Duodenal mucosa (tissue), 2 donors: ENCODE results near the gene RAP2C.
A peak's percentile ranks its signal among the peaks of the same experiment; 100 is the strongest.

Experiments used
- H3K27ac ChIP-seq: one replicate; pipeline ENCODE4 v1.7.0; 2013; ENCODE audit warnings: low read depth, low read length
- H3K27me3 ChIP-seq, 2 donors: one replicate each; pipeline ENCODE4 v1.7.0; 2013; ENCODE audit warnings: low read length in 2 of 2, control low read depth in 1 of 2; ENCODE audit not compliant: insufficient read depth in 2 of 2, control insufficient read depth in 1 of 2
- H3K36me3 ChIP-seq, 2 donors: one replicate each; pipeline ENCODE4 v1.7.0; 2013; ENCODE audit warnings: low read length in 2 of 2, control low read depth in 1 of 2; ENCODE audit not compliant: insufficient read depth in 2 of 2, control insufficient read depth in 1 of 2
- H3K4me1 ChIP-seq, 2 donors: one replicate each; pipeline ENCODE4 v1.7.0; 2013; ENCODE audit warnings: low read length in 2 of 2, control low read depth in 1 of 2; ENCODE audit not compliant: insufficient read depth in 2 of 2, control insufficient read depth in 1 of 2
- H3K4me3 ChIP-seq, 2 donors: one replicate each; pipeline ENCODE4 v1.7.0; 2013; ENCODE audit warnings: low read length in 2 of 2, low read depth in 1 of 2
- H3K9ac ChIP-seq, 2 donors: one replicate each; pipeline ENCODE4 v1.7.0; 2013; ENCODE audit warnings: low read length in 2 of 2, low read depth in 1 of 2
- H3K9me3 ChIP-seq, 2 donors: one replicate each; pipeline ENCODE4 v1.7.0; 2013; ENCODE audit warnings: low read length in 2 of 2, control low read depth in 1 of 2; ENCODE audit not compliant: control insufficient read depth in 1 of 2

Gene RAP2C

GRCh38 chrX:132226169-132226568 is 6.9 kb upstream of the RAP2C start:
- no peaks in the 10 kb centered on the region for H3K36me3 ChIP-seq
- no peaks in the 10 kb centered on the region for H3K9me3 ChIP-seq
- H3K27me3 ChIP-seq = no peaks in the 10 kb centered on the region
- no peak overlapping the region for H3K9ac ChIP-seq
- no peaks in the 10 kb centered on the region for H3K4me1 ChIP-seq
- no peak overlapping the region for H3K27ac ChIP-seq
- no peak overlapping the region for H3K4me3 ChIP-seq

GRCh38 chrX:132218100-132218812 is 991 bp downstream of the RAP2C start:
- H3K9ac ChIP-seq = peak overlapping the region; percentile 64 to 73

GRCh38 chrX:132217203-132218073 is 1.8 kb downstream of the RAP2C start:
- no peaks in the 10 kb centered on the region for H3K27me3 ChIP-seq
- H3K27ac ChIP-seq = peak overlapping the region; percentile 84
- H3K4me3 ChIP-seq = peak overlapping the region; percentile 85 to 90
- no peaks in the 10 kb centered on the region for H3K36me3 ChIP-seq
- H3K9me3 ChIP-seq = no peaks in the 10 kb centered on the region
- peaks cover 0 to 12% of the 10 kb centered on the region in 2 donors for H3K4me1 ChIP-seq
- peak overlapping the region; percentile 69 to 72 for H3K9ac ChIP-seq

More at GRCh38 chrX:132218100-132218812, 991 bp downstream of the RAP2C start:
- Histone ChIP-seq H3K9me3 (no peaks in the 10 kb centered on the region), H3K4me3 (peak overlapping the region; percentile 78 to 79), H3K27ac (peak overlapping the region; percentile 80), H3K4me1 (peaks cover 0 to 12% of the 10 kb centered on the region in 2 donors), H3K27me3 (no peaks in the 10 kb centered on the region), H3K36me3 (no peaks in the 10 kb centered on the region)

- peak overlapping the region; percentile 85 to 90 for H3K4me3 ChIP-seq
- peaks cover 0 to 12% of the 10 kb centered on the region in 2 donors for H3K4me1 ChIP-seq
- peak overlapping the region; percentile 69 to 72 for H3K9ac ChIP-seq
- H3K9me3 ChIP-seq = no peaks in the 10 kb centered on the region
- H3K27ac ChIP-seq = peak overlapping the region; percentile 84
- no peaks in the 10 kb centered on the region for H3K36me3 ChIP-seq
- no peaks in the 10 kb centered on the region for H3K27me3 ChIP-seq
Observed at GRCh38 chrX:132216806-132217202, 2.4 kb downstream of the RAP2C start.

GRCh38 chrX:132216283-132216682 is 3.0 kb downstream of the RAP2C start:
- Histone ChIP-seq H3K4me3 (peak overlapping the region; percentile 85 to 90), H3K27me3 (no peaks in the 10 kb centered on the region), H3K9ac (peak overlapping the region in 1 of 2 donors; percentile 69), H3K36me3 (no peaks in the 10 kb centered on the region), H3K4me1 (peaks cover 0 to 12% of the 10 kb centered on the region in 2 donors), H3K9me3 (no peaks in the 10 kb centered on the region), H3K27ac (no peak overlapping the region)

GRCh38 chrX:132214518-132214917 is 4.7 kb downstream of the RAP2C start:
- Histone ChIP-seq H3K4me1 (peaks cover 10 to 21% of the 10 kb centered on the region in 2 donors), H3K9me3 (no peaks in the 10 kb centered on the region), H3K27me3 (no peaks in the 10 kb centered on the region), H3K36me3 (no peaks in the 10 kb centered on the region), H3K4me3 (no peak overlapping the region), H3K9ac (no peak overlapping the region), H3K27ac (no peak overlapping the region)

- H3K9ac ChIP-seq = no peak overlapping the region
- peaks cover 13% of the 10 kb centered on the region in 2 donors for H3K4me1 ChIP-seq
- H3K4me3 ChIP-seq = no peak overlapping the region
- peaks cover 0 to 2% of the 10 kb centered on the region in 2 donors for H3K36me3 ChIP-seq
- no peaks in the 10 kb centered on the region for H3K27me3 ChIP-seq
- H3K27ac ChIP-seq = no peak overlapping the region
- no peaks in the 10 kb centered on the region for H3K9me3 ChIP-seq
Observed at GRCh38 chrX:132209527-132209926, 9.7 kb downstream of the RAP2C start.

- Histone ChIP-seq H3K27me3 (no peaks in the 10 kb centered on the region), H3K9me3 (no peaks in the 10 kb centered on the region), H3K4me3 (no peak overlapping the region), H3K4me1 (peaks cover 13% of the 10 kb centered on the region in 2 donors), H3K27ac (no peak overlapping the region), H3K9ac (no peak overlapping the region), H3K36me3 (peaks cover 0 to 2% of the 10 kb centered on the region in 2 donors)
Observed at GRCh38 chrX:132208422-132208821, 10.8 kb downstream of the RAP2C start.

GRCh38 chrX:132207996-132208395 is 11.3 kb downstream of the RAP2C start:
- Histone ChIP-seq H3K27ac (no peak overlapping the region), H3K27me3 (no peaks in the 10 kb centered on the region), H3K4me3 (no peak overlapping the region), H3K4me1 (peaks cover 13% of the 10 kb centered on the region in 2 donors), H3K9ac (no peak overlapping the region), H3K9me3 (no peaks in the 10 kb centered on the region), H3K36me3 (peaks cover 0 to 2% of the 10 kb centered on the region in 2 donors)

GRCh38 chrX:132206259-132206658 is 13.0 kb downstream of the RAP2C start:
- no peak overlapping the region for H3K4me3 ChIP-seq
- no peaks in the 10 kb centered on the region for H3K27me3 ChIP-seq
- H3K4me1 ChIP-seq = peaks cover 13% of the 10 kb centered on the region in 2 donors
- no peak overlapping the region for H3K9ac ChIP-seq
- peaks cover 0 to 5% of the 10 kb centered on the region in 2 donors for H3K36me3 ChIP-seq
- no peaks in the 10 kb centered on the region for H3K9me3 ChIP-seq
- no peak overlapping the region for H3K27ac ChIP-seq
